GM19395 (cell line): Measurements from ENCODE around the gene SEZ6.

ENCODE experiments used
- ATAC-seq: cut with Tn5 transposase; IDR thresholded peaks from one replicate; pipeline ENCODE4 v1.9.1; 2021; ENCODE audit warnings: mild to moderate bottlenecking, moderate library complexity; ENCODE audit not compliant: unreplicated experiment

SEZ6 gene

DNA sequence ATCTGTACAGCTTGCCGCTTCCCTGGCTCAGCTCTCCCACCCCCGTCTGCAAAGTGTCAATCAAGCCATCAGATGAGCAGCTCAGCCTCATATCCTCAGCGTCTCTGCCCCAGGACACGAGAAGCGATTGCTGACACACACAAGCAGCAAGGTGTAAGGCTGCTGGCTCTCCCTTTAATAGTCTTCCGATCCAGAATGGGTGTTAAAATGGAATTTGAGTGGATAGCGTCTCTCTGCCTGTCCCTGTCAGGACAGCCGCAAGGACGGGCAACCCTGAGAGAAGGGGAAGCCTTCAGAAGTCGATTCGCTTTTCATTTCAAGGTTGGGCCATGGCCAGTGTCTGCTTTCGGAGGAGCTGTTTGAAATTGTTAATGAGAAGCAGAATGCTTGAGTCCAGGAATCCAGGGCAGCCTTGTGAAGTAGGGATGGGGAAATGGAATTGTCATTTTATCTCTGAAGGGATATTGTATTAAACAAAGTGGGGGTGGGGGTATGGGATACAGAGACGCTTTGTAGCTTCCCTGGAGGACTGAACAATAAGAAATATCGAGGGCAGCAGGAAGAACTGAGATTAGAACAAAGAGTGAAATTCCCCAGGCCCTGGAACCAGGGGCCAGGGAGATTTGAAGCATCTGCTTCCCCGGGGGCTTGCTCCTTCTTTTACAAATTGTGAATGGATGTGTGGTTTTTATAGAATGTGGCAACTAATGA is 32.4 kb upstream of the SEZ6 start:
- ATAC-seq, result no peak

DNA sequence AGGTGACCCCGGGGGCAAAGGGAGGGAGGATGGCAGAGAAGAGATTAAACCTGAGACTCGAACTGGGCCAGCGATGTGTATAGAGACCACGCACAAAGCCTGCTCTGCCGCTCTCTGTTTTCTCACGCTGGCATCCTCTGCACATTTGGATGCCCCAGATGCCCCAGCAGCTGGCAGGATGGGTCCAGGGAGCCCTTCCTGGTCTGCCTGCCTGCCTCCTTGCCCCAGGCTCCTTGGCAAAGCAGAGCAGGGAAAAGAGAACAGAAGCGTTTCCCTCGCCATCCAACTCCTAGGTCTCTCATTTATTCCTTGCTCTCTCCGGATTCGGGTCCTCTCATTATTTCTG is 31.9 kb upstream of the SEZ6 start:
- ATAC-seq, result no peak

DNA sequence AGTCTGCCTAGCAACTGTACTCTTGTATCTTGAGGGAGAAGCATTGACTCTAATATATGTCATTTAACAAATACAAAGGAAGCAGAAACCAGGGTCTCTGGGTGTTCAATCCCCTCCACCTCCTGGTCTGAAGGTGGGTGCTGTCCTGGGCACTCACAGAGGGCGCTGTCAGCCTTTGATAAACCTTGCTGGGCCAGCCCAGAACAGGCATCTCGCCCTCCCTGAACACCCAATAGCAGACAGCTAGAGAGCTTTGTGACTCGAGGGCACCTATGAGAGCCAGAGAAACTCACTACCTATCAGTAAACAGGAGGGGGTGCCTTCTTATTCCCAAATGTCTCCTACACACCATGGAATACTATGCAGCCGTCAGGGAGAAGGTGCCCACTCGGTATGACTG is 30.8 kb upstream of the SEZ6 start:
- ATAC-seq, result no peak

DNA sequence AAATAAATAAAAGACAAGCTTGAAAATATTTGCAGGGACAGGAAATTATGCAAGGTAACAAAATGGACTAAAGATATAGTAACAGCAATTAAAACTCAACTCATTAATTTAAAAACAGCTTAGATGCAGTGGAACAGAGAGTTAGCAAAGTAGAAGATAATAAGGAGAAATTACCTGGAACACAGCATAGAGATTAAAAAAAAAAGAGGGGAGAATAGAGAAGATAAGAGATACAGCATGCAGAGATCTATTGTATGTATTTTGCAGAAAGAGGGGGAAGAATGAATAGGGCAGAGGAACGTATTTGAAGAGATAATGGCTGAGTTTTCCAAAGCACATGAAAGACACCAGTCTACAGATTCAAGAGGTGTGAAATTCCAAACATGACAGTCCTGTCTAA is 28.7 kb upstream of the SEZ6 start:
- ATAC-seq, result no peak

DNA sequence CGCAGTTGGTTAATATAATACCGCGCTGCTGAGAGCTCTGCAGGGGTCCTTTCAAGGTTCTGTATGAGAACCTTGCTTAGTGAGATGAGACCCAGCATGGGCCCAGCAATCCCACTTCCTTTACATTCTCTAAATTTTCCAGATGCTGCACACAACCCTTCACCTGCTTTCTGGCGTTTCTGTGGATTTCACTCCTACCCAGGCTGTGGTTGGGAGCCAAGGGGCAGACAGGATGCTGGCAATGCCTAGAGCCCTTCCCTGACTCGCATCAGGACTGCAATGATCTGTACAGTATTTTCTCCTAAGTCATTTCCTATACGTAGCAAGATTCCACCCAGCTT is 27.0 kb upstream of the SEZ6 start:
- ATAC-seq, result no peak

- no peak for ATAC-seq
These were observed 26.4 kb upstream of the SEZ6 start for GRCh38 chr17:29032013-29032856.

GRCh38 chr17:29031488-29031887 is 25.7 kb upstream of the SEZ6 start:
- ATAC-seq, result no peak

GRCh38 chr17:29024316-29024952 is 18.6 kb upstream of the SEZ6 start:
- no peak for ATAC-seq

DNA sequence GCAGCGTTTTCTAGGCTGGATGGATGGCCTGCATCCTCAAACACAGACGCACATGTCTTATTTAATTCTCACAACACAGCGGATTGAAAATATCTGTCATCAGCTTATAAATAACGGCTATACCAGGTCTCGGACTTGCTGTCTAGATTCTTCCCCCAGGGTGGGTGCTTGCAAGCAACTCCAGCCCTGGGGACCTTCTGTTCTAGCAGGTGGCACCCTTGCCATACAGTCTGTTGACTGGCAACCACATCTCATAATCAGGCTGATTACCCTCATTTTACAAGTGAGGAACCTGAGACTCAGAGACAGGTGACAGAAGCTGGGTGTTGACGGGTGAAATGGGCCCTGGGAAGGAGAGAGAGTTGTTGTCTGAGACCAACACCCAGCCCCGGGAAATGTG is 16.2 kb upstream of the SEZ6 start:
- no peak for ATAC-seq

DNA sequence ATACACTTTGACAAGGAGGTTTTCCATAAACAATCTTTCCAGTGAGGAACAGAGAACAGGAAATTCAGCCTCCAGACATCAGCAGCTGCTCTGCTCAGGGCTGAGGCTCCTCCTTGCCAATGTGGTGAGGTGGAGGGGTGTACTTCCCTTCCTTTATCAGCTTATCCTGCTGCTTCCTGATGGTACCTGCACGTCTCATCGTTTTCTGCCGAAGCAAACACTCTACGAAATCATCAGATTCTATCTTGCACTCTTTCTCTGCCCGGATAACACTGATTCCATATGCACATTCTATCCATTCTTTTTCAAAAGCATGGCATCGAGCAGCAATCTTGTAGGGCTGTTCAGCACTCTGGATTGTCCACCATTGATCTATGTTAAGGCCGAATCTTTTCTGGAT is 15.4 kb upstream of the SEZ6 start:
- no peak for ATAC-seq

DNA sequence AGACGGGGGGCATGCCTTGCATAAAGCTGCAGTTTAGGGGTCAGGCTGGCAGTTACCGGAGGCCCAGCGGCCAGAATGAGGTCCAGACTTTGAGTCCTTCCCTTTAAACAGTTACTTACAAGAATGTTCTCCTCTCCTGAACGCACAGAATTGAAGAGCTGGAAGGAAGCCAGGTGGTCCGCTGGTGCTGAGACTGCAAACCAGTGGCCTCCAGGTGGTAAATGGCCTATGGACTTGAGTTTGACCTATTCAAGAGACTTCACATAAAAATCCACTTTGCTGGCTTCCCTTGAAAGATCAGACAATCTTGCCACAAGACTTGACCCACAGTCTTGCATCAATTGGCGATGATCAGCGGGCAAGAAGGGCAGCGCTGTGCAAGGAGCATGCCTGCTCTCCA is 14.7 kb upstream of the SEZ6 start:
- ATAC-seq, result no peak

GRCh38 chr17:29019475-29020181 is 13.8 kb upstream of the SEZ6 start:
- no peak for ATAC-seq

DNA sequence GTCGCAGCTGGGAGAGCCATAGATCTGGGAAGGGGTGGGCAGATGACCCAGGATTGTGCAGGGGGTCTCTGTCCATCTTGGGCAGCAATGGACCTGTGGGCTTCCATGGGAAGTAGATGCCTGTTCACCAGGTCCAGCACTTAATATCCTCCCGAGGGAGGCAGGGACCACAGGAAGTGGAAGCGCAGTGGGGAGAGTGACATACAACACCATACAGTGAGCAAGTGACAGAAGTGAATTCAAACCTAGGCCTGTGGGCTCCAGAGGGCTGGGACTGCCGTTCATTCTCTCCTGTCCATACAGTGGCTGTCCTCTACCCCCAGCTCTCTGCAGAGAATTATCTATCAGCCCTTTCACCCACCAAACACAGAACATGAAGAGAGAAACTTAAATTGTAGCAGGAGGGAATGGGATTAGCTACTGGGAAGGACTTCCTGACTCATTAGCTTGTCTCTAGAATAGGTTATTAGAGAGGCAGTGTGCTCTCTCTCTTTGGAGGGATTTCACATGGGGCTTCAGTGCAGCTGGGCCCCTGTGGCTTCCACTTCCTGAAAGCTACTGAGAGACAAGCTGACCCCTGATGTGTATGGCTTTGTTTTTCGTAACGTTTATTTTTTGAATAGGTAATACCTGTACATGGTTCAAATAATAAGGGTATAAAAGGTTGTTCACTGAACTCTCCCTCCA is 13.1 kb upstream of the SEZ6 start:
- ATAC-seq, result no peak

DNA sequence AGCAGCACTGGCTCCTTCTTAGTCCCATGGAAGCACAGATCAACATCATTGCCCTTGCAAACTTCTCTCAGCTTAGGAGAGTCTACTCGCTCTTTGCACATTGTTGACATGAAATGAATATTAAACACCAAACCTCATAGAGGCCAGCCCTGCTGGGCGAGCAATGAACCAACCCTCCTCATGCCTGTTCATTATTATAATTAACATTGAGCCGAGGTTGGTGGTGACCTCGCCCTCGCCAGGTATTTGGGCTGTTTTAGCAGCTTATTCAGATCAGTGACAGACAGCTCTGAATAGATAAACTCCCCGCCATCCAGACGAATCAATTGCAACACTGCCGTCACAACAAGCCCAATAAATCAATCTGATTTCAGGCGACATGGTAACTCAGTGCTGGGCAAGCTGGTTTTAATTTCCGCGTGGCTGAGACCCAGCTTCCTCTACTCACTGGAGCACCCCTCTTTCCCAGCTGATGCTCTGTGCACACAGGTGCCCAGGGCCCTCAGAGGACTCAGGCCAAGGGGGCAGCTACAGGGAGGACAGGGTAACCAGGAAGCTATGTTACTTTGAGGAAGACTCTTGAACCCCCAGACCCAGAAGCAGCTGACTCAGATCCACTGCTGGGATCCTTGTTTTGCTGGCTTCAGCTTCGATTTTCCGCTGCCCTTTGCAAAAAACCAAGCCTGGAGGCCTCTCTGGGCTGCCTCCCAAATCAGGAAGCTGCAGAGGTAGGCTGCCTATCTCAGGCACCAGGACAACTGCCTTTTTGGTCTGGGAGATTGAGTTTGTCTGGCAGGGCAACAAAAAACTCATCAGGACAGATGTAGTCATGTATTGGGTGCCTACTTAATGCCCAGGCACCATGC is 10.7 kb upstream of the SEZ6 start:
- ATAC-seq, result no peak

DNA sequence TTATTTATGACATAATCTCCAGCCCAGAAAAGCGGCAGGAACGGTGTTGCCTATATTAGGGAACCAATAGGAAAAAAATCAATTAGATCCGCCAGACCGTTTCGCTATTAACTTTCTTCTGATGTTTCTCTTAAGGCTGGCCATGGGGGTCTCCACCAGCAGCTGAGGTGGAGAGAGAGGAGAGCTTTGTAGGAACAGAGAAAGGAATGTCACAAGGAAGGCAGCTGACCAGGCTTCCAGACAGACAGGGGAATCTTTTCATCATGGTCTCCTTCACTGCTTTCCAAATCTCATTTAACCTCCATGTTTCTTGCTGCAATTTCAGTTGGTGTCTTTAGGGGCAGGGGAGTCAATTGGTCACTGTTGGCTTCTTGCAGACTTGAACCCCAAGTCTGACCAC is 8.9 kb upstream of the SEZ6 start:
- no peak for ATAC-seq

DNA sequence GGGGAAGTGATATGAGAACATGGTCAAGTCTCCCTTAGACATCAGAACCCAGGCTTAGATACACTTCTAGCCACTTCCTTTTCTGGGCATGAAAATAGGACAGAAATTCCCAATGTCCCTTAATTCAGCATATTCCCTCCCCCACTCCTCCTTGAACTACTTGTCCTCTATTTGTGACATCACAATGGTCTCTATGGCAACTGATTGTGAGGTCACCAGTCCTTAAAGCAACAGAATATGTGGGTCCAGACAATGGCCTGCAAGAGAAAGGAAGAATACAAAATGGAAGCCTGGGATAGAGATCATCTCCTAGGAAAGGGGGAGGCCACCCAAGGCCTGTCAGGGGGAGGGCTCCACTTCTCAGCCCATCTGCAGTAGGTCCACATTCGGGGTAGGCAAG is 6.7 kb upstream of the SEZ6 start:
- no peak for ATAC-seq

DNA sequence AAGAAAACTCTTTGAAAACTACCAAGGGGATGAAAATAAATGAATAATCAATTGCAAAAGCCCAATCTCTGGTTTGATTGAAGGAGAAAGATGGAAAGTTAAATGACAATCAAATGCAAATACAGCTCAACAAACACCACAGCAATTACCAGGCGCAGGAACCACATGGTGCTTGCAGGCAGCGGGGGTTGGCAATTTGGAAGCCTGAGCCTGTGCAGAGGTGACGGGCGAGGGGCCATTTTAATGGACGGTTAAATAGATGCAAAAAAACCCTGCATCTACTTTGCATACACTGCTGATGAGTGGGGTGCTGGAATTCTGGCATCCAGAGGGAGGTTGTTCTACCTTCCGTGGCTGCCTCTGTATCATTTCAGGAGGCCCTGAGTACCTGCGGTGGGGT is 4.8 kb upstream of the SEZ6 start:
- no peak for ATAC-seq

GRCh38 chr17:29010129-29010528 is 4.3 kb upstream of the SEZ6 start:
- no peak for ATAC-seq

DNA sequence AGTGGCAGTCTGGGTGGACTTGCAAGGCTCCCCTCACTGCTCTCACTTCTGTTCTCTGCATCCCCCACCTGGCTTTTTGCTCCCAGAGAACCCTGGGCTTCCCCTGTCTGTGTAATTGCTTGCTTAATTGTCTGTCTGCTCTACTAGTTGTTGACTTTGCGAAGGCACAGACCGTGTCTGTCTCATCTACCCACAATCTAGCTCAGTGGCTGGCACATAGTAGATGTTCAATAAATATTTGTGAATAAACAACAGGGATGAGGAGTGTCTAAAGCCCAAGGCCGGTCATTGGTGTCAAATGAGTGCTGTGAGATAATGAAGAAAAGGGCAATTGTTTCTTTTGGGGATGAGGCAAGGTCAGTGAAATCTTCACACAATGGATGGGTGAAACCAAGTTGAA is 2.8 kb upstream of the SEZ6 start:
- ATAC-seq, result no peak

DNA sequence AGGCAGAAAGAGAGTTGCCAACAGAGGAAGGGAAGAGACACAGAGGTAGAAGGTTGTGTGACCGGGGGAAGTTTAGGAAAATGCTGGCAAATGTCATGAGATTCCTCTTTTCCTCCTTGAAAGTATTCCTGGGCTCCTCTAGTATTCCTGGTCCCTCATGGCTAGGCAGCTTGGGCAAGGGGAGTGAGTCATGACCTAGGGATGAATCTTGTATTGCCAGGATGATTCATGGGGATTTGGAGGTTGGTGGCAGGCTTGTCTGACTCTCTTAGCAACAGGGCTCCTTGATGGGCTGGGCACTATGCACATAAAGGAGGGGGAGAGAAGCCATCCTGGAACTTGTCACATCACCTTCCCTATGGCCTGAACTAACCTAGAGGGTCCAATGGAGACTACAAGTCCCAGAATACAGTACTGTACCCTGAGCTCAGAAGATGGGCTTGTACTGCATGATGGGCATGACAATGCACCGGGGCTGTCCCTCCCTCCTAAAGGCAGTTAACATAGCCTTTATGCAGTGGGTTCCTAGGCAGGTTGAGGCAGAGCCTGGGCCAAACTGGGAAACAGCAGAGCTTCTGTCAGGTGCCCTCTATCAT is 2.1 kb upstream of the SEZ6 start:
- ATAC-seq, result no peak
